ENCODE measurements around the gene NF1. TPM values are rescaled to one million over a fixed set of nuclear protein-coding genes. Genes with fewer than 3 reads are reported as not detected.
"Not testable (repeated sequence)": the region's sequence is repeated elsewhere in the genome, so short reads cannot be mapped to it uniquely, and the experiment has no call there.

The NF1 gene
- total RNA-seq (100 to 1,000 TPM in 1 of 2 donors, 10 to 100 TPM in 1; 41.7 to 116 TPM), polyA plus RNA-seq (1 to 10 TPM; 8.4 to 9.2 TPM)
- long read RNA-seq, donor 1, full-length matches to known transcripts: 4 of 50 reads
- long read RNA-seq, donor 1, partial matches to known transcripts: 41 of 50 reads
- long read RNA-seq, donor 1, other reads (novel, unspliced or antisense): 5 of 50 reads
- long read RNA-seq, donor 2, partial matches to known transcripts: 0 of 1 reads
- long read RNA-seq, donor 2, other reads (novel, unspliced or antisense): 0 of 1 reads
- long read RNA-seq, donor 3, full-length matches to known transcripts: 4 of 18 reads
- long read RNA-seq, donor 3, partial matches to known transcripts: 7 of 18 reads
- long read RNA-seq, donor 3, other reads (novel, unspliced or antisense): 7 of 18 reads
- long read RNA-seq, donor 4, partial matches to known transcripts: 0 of 1 reads
- long read RNA-seq, donor 4, other reads (novel, unspliced or antisense): 0 of 1 reads
- long read RNA-seq, donor 5, full-length matches to known transcripts: 6 of 24 reads
- long read RNA-seq, donor 5, partial matches to known transcripts: 5 of 24 reads
- long read RNA-seq, donor 5, other reads (novel, unspliced or antisense): 13 of 24 reads

GRCh38 chr17:31094600-31095235 lies at the start of gene NF1:
Gene NF1 (plus strand): TSS chr17:31094977. CDS start chr17:31095310, 333 bp downstream.
- ATAC-seq (ENCODE audit: insufficient read depth, low FRiP score): peak; percentile 93
- Histone ChIP-seq H3K27ac (ENCODE audit: low read depth in 1 of 2, low read length in 1 of 2) (peak within 1 kb of the TSS; percentile 93), H3K9me3 (ENCODE audit: control insufficient read depth in 4 of 4, insufficient read depth in 3 of 4, low read length in 3 of 4) (no peaks in the 10 kb centered on the region), H3K27me3 (ENCODE audit: control insufficient read depth in 3 of 3, insufficient read depth in 3 of 3, low read length in 2 of 3) (no peaks in the 10 kb centered on the region), H3K36me3 (ENCODE audit: control insufficient read depth in 4 of 4, insufficient read depth in 4 of 4, low read length in 4 of 4) (no peaks in the 10 kb centered on the region), H3K4me3 (peak within 1 kb of the TSS; percentile 88), H3K9ac (ENCODE audit: insufficient read depth in 1 of 2, low read length in 2 of 2) (peak within 1 kb of the TSS; percentile 87 to 92), H3K4me1 (ENCODE audit: control insufficient read depth in 5 of 5, insufficient read depth in 5 of 5, low read length in 5 of 5) (peaks cover 0 to 14% (median 5%) of the 10 kb centered on the region in 5 donors)
- WGBS, 2 donors: 1% methylated on average over 38 to 45 of the region's 45 CpGs
- TF ChIP-seq CTCF (IDR thresholded peaks at IDR 0.05; ENCODE audit: control extremely low read depth, extremely low read depth): no peak
- DNase-seq: peak; percentile 97 to 98 (median 98)

GRCh38 chr17:31046856-31047425 lies 47.8 kb upstream of the NF1 start:
- H3K27ac ChIP-seq (ENCODE audit: low read depth in 1 of 2, low read length in 1 of 2); H3K27me3 ChIP-seq (ENCODE audit: control insufficient read depth in 3 of 3, insufficient read depth in 3 of 3, low read length in 2 of 3); ATAC-seq (ENCODE audit: insufficient read depth, low FRiP score); DNase-seq; H3K36me3 ChIP-seq (ENCODE audit: control insufficient read depth in 4 of 4, insufficient read depth in 4 of 4, low read length in 4 of 4); H3K9me3 ChIP-seq (ENCODE audit: control insufficient read depth in 4 of 4, insufficient read depth in 3 of 4, low read length in 3 of 4); H3K9ac ChIP-seq (ENCODE audit: insufficient read depth in 1 of 2, low read length in 2 of 2); H3K4me3 ChIP-seq; H3K4me1 ChIP-seq (ENCODE audit: control insufficient read depth in 5 of 5, insufficient read depth in 5 of 5, low read length in 5 of 5): not testable (repeated sequence)
- 97% methylated on average over 4 to 5 of the region's 7 CpGs for WGBS, 2 donors

- no peak for TF ChIP-seq CTCF (IDR thresholded peaks at IDR 0.05; ENCODE audit: control extremely low read depth, extremely low read depth)
- H3K27me3 ChIP-seq (ENCODE audit: control insufficient read depth in 3 of 3, insufficient read depth in 3 of 3, low read length in 2 of 3): no peaks in the 10 kb centered on the region
- H3K27ac ChIP-seq (ENCODE audit: low read depth in 1 of 2, low read length in 1 of 2): no peak overlapping the region
- no peak overlapping the region for H3K9ac ChIP-seq (ENCODE audit: insufficient read depth in 1 of 2, low read length in 2 of 2)
- H3K4me1 ChIP-seq (ENCODE audit: control insufficient read depth in 5 of 5, insufficient read depth in 5 of 5, low read length in 5 of 5): peaks cover 0 to 7% (median 0%) of the 10 kb centered on the region in 5 donors
- DNase-seq: no peak
- no peak overlapping the region for H3K4me3 ChIP-seq
- H3K9me3 ChIP-seq (ENCODE audit: control insufficient read depth in 4 of 4, insufficient read depth in 3 of 4, low read length in 3 of 4): no peaks in the 10 kb centered on the region
- no peak for ATAC-seq (ENCODE audit: insufficient read depth, low FRiP score)
- no peaks in the 10 kb centered on the region for H3K36me3 ChIP-seq (ENCODE audit: control insufficient read depth in 4 of 4, insufficient read depth in 4 of 4, low read length in 4 of 4)
These were observed 46.6 kb upstream of the NF1 start for GRCh38 chr17:31048142-31048541.

GRCh38 chr17:31048780-31049179 lies 46.0 kb upstream of the NF1 start:
- no peak overlapping the region for H3K9ac ChIP-seq (ENCODE audit: insufficient read depth in 1 of 2, low read length in 2 of 2)
- ATAC-seq (ENCODE audit: insufficient read depth, low FRiP score): no peak
- H3K4me1 ChIP-seq (ENCODE audit: control insufficient read depth in 5 of 5, insufficient read depth in 5 of 5, low read length in 5 of 5): peaks cover 0 to 7% (median 0%) of the 10 kb centered on the region in 5 donors
- H3K27me3 ChIP-seq (ENCODE audit: control insufficient read depth in 3 of 3, insufficient read depth in 3 of 3, low read length in 2 of 3): no peaks in the 10 kb centered on the region
- H3K9me3 ChIP-seq (ENCODE audit: control insufficient read depth in 4 of 4, insufficient read depth in 3 of 4, low read length in 3 of 4): no peaks in the 10 kb centered on the region
- no peaks in the 10 kb centered on the region for H3K36me3 ChIP-seq (ENCODE audit: control insufficient read depth in 4 of 4, insufficient read depth in 4 of 4, low read length in 4 of 4)
- TF ChIP-seq CTCF (IDR thresholded peaks at IDR 0.05; ENCODE audit: control extremely low read depth, extremely low read depth): no peak
- no peak overlapping the region for H3K27ac ChIP-seq (ENCODE audit: low read depth in 1 of 2, low read length in 1 of 2)
- no peak overlapping the region for H3K4me3 ChIP-seq
- no peak for DNase-seq

Data from lung (tissue), 16 donors.